Activated CD4-positive, alpha-beta T cell treated with anti-CD3 and anti-CD28 coated beads, Interleukin-2, Interleukin-4, amounts not matched to agents 100 ng/mL and 50 ng/mL, durations not matched to agents 16 hours and 8 hours (primary cell): ENCODE results near the gene JPT2.
"Not testable (repeated sequence)": the region's sequence is repeated elsewhere in the genome, so short reads cannot be mapped to it uniquely, and the experiment has no call there.

Experiments used
- DNase-seq: peaks from one replicate; pipeline ENCODE4 v3.0.0-alpha.2; 2020; ENCODE audit warnings: low spot score

The JPT2 gene

GRCh38 chr16:1708768-1709180 lies 30.7 kb downstream of the JPT2 start:
- no peak for DNase-seq

- DNase-seq = no peak
These were observed 31.3 kb downstream of the JPT2 start for GRCh38 chr16:1709356-1709755.

- DNase-seq = no peak
These were observed 32.9 kb downstream of the JPT2 start for GRCh38 chr16:1710811-1711507.

GRCh38 chr16:1712791-1713261 lies 34.7 kb downstream of the JPT2 start:
- no peak for DNase-seq

- no peak for DNase-seq
These were observed 35.3 kb downstream of the JPT2 start for GRCh38 chr16:1713331-1713730.

- DNase-seq = no peak
These were observed 35.9 kb downstream of the JPT2 start for GRCh38 chr16:1713933-1714332.

- no peak for DNase-seq
These were observed 37.1 kb downstream of the JPT2 start for GRCh38 chr16:1715220-1715619.

GRCh38 chr16:1718236-1718635 lies 40.2 kb downstream of the JPT2 start:
- not testable (repeated sequence) for DNase-seq

GRCh38 chr16:1719559-1720229 lies 41.6 kb downstream of the JPT2 start:
- not testable (repeated sequence) for DNase-seq

GRCh38 chr16:1721372-1721771 lies 43.3 kb downstream of the JPT2 start:
- no peak for DNase-seq

GRCh38 chr16:1723450-1724147 lies 45.5 kb downstream of the JPT2 start:
- peak; percentile 31 for DNase-seq

GRCh38 chr16:1724491-1724890 lies 46.4 kb downstream of the JPT2 start:
- no peak for DNase-seq

GRCh38 chr16:1726661-1727502 lies 48.8 kb downstream of the JPT2 start:
- DNase-seq = no peak

GRCh38 chr16:1727651-1728624 lies 49.9 kb downstream of the JPT2 start:
- no peak for DNase-seq

GRCh38 chr16:1729026-1729425 lies 50.9 kb downstream of the JPT2 start:
- no peak for DNase-seq

- no peak for DNase-seq
These were observed 51.4 kb downstream of the JPT2 start for GRCh38 chr16:1729445-1729844.

- DNase-seq = no peak
These were observed 53.0 kb downstream of the JPT2 start for GRCh38 chr16:1731073-1731472.

- no peak for DNase-seq
These were observed 53.5 kb downstream of the JPT2 start for GRCh38 chr16:1731603-1732002.

- no peak for DNase-seq
These were observed 54.0 kb downstream of the JPT2 start for GRCh38 chr16:1732071-1732470.

- not testable (repeated sequence) for DNase-seq
These were observed 54.5 kb downstream of the JPT2 start for GRCh38 chr16:1732551-1732987.

- DNase-seq = no peak
These were observed 56.0 kb downstream of the JPT2 start for GRCh38 chr16:1734123-1734522.
